Measurements from ENCODE around the gene NRGN.

NRGN gene

DNA sequence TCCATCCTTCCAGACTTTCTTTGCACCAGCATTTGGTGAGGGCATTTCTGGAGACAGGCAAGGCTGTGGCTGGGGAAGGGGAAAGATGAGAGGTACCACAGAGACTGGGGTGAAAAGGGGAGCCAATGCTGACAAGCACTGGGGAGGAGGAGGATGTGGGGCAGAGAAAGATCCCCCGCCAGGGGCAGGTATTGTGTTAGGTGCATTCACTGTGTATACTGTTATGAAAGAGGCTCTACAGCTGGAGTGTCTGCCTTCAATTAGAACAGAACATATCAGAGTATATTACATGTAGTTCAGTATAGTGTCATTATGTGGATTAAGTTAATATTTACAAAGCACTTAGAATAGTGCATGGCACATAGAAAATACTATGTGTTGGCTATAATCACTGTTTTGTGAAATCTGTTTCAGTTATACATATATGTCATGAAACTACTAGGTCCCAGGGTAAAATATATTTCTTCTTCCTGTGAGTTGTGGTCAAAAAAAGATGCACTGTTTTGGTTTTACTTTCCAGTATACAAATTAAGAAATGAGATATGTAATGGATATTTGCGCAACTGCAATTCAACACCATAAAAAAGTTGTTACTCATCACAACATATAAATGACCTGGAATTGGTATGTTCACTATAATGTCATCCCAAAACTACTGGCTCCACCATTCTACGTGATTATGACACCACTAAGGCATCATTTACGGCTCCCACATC, 52.0 kb downstream of the NRGN start:
- no peak for DNase-seq

DNA sequence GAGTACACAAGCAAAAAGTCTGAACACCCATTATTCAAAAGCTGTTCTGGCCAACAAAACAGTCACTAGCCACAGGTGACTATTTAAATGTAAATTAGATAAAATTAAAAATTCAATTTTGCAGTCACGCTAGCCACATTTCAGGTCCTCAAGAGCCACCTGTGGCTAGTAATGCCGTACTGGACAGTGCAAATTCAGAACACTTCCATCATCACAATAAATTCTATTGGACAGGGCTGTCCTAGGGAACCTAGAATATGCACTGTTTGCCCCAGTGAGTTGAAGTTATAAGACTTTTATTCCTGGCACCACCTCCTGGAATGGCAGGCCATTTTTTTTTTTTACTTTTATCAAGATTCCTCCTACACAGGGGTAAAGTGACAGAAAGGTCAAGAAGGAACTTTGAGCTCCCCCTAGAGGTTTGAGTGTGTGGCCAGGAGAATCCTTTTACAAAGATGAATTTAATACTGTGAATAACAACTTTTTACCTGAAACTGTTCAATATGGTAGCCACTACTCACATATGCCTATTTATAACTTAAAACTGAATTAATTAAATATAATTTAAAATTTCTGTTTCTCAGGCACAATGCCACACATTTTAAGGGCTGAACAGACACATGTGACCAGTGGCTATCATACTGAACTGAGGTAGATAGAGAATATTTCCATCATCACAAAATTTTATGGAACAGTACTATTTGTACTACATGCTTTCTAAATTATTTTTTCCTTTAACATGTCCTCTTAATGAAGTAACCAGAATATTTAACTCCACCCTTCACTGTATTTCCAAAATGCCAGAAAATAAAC, 53.9 kb downstream of the NRGN start:
- no peak for DNase-seq

DNA sequence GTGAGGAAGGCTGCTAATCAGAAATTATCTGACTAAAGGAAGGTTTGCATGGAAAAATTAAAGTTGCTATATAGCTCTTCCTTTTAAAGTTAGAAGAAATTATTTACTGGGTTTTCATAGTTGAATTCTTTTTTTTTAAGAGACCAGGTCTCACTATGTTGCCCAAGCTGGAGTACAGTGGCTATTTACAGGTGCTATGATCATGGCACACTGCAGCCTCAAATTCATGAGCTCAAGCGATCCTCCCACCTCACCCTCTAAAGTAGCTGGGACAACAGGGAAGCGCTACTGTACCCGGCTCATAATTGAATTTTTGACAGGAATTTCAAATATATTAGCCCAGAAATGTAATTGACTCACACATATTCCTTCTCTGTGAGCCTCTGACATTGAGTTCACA, 56.6 kb downstream of the NRGN start:
- DNase-seq = no peak
